ENCODE data around the gene ARHGEF40.

ARHGEF40 gene

GRCh38 chr14:21096978-21097635 is 27.0 kb downstream of the ARHGEF40 start:
- no peak for DNase-seq (ENCODE audit: low read depth in 2 of 2)

GRCh38 chr14:21097636-21098075 is 27.6 kb downstream of the ARHGEF40 start:
- DNase-seq (ENCODE audit: low read depth in 2 of 2), result no peak

GRCh38 chr14:21098076-21098891 is 28.2 kb downstream of the ARHGEF40 start, which contains the start of gene ZNF219:
ZNF219 (minus strand) TSS chr14:21098655; CDS start chr14:21093591, 5,064 bp downstream.
- DNase-seq (ENCODE audit: low read depth in 2 of 2), result no peak

- no peak for DNase-seq (ENCODE audit: low read depth in 2 of 2)
Measured at GRCh38 chr14:21098892-21099595, 28.9 kb downstream of the ARHGEF40 start.

- DNase-seq (ENCODE audit: low read depth in 2 of 2), result no peak
Measured at GRCh38 chr14:21099596-21099985, 29.5 kb downstream of the ARHGEF40 start.

GRCh38 chr14:21100931-21101330 is 30.8 kb downstream of the ARHGEF40 start, which contains the start of gene TMEM253:
TMEM253 (plus strand) TSS chr14:21101066; CDS start chr14:21101344, 278 bp downstream.
- DNase-seq (ENCODE audit: low read depth in 2 of 2), result no peak

GRCh38 chr14:21101802-21102413 is 31.8 kb downstream of the ARHGEF40 start:
- no peak for DNase-seq (ENCODE audit: low read depth in 2 of 2)

GRCh38 chr14:21102521-21103410 is 32.7 kb downstream of the ARHGEF40 start:
- DNase-seq (ENCODE audit: low read depth in 2 of 2), result no peak

GRCh38 chr14:21103411-21103709 is 33.3 kb downstream of the ARHGEF40 start:
- DNase-seq (ENCODE audit: low read depth in 2 of 2), result no peak

GRCh38 chr14:21103710-21104447 is 33.8 kb downstream of the ARHGEF40 start:
- DNase-seq (ENCODE audit: low read depth in 2 of 2), result peak; percentile 81 to 82

- no peak for DNase-seq (ENCODE audit: low read depth in 2 of 2)
Measured at GRCh38 chr14:21104448-21105060, 34.5 kb downstream of the ARHGEF40 start.

- no peak for DNase-seq (ENCODE audit: low read depth in 2 of 2)
Measured at GRCh38 chr14:21105095-21105494, 35.0 kb downstream of the ARHGEF40 start.

- no peak for DNase-seq (ENCODE audit: low read depth in 2 of 2)
Measured at GRCh38 chr14:21106176-21106497, 36.0 kb downstream of the ARHGEF40 start.

- DNase-seq (ENCODE audit: low read depth in 2 of 2), result peak; percentile 52 to 63
Measured at GRCh38 chr14:21106498-21107282, 36.6 kb downstream of the ARHGEF40 start.

- DNase-seq (ENCODE audit: low read depth in 2 of 2), result no peak
Measured at GRCh38 chr14:21107283-21107800, 37.2 kb downstream of the ARHGEF40 start.

- no peak for DNase-seq (ENCODE audit: low read depth in 2 of 2)
Measured at GRCh38 chr14:21108791-21109190, 38.7 kb downstream of the ARHGEF40 start.

- DNase-seq (ENCODE audit: low read depth in 2 of 2), result no peak
Measured at GRCh38 chr14:21109377-21110138, 39.5 kb downstream of the ARHGEF40 start.

GRCh38 chr14:21112255-21112654 is 42.2 kb downstream of the ARHGEF40 start:
- no peak for DNase-seq (ENCODE audit: low read depth in 2 of 2)
